GM21381 (cell line): ENCODE results near the gene DNAH6.
"Not testable (repeated sequence)": the region's sequence is repeated elsewhere in the genome, so short reads cannot be mapped to it uniquely, and the experiment has no call there.

Experiments
- ATAC-seq: cut with Tn5 transposase; IDR thresholded peaks from one replicate; pipeline ENCODE4 v1.9.1; 2021; ENCODE audit warnings: mild to moderate bottlenecking, moderate library complexity; ENCODE audit not compliant: unreplicated experiment

The DNAH6 gene

GRCh38 chr2:84498150-84498799 lies 18.0 kb upstream of the DNAH6 start:
- ATAC-seq, result no peak

GRCh38 chr2:84511024-84511423 lies 5.3 kb upstream of the DNAH6 start:
- not testable (repeated sequence) for ATAC-seq

DNA sequence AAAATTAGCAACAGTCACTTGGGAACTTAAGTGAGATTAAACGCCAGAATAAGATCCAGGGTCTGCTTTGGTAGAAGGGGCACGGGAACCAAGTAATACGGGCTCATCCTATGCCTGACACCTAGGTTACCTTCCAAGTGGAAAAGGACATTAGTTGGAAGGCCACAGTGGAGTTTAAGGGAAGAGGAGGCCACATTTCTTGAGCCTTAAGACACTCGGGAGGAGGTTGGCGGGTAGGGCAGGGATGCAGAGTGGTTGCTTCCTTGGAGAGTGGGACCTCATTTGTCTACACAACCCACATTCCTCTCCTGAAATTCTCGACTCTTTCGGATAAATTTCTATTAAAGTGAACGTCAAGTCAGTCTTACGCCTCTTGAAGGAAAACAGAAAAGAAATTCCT lies 510 bp upstream of the DNAH6 start:
- ATAC-seq, result no peak

DNA sequence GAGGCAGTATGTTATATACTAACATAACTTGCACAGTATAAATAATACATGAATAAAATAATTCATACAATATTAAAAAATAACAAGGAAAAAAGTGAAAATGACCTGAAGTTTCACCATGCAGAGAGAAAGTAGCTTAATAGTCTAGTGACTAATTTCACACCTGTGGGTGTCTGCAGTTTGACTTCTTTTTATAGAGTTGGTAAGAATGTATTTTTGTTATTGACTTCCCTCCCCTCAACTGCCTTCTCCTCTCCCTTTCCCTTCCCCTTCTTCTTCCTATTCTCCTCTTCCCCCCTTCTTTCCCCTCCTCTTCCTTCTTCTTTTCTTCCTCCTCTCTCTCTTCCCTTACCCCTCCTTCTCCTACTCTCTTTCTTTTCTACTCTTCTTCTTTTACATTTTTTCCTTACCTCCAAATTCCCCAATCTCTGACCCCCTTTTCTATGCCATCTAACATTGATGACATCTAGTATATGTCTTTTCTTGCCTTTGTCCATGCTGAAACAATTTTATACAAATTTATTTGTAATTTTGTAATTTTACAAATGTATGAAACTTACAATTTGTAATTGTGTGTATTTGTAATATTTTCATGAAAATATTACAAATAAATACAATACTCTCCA lies 3.1 kb downstream of the DNAH6 start:
- ATAC-seq, result no peak

GRCh38 chr2:84526562-84526961 lies 10.3 kb downstream of the DNAH6 start:
- ATAC-seq, result no peak

DNA sequence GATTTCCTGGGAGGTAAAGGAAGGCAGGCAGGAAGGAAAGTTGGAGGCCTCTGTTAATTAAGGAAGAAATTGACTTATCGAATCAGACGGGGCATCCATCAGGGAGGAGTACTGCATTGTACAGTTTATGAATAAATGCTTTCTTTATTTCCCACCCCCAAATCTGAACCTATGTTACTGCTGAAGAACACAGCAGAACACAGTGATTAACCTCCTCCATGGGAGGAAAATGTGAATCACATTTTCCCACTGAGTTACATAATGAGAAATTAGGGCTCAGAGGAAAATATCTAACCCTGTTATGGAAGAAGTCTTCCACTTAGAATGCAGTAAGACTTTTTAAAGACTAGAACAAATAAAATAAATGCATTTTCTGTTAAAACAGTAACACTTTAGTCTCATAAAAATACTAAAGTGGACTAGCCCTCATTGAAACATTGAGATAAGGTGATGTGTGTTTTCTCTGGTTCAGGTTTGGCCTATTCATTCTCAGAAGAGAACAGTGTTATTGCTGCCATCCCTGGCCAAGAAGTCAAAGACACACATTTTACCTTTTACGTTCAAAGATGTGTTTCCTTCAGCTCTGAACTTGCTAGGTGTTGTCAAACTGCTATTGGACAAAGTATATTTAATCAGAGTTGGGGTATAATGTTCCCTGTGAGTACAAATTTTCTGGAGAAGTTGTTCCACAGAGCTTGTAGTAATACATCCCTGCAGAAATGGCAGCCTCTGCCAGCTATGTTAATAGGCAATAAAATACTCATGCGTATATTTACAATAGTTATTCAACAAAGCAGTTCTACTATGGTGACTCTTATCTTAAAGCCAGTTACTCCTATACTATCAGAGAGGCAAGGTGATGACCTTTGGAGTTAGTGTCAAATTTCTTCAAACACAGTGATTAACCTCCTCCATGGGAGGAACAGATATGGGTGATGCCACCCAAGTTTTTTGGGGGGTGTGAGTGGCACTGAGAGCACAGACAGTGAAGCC lies 11.1 kb downstream of the DNAH6 start:
- ATAC-seq, result no peak

DNA sequence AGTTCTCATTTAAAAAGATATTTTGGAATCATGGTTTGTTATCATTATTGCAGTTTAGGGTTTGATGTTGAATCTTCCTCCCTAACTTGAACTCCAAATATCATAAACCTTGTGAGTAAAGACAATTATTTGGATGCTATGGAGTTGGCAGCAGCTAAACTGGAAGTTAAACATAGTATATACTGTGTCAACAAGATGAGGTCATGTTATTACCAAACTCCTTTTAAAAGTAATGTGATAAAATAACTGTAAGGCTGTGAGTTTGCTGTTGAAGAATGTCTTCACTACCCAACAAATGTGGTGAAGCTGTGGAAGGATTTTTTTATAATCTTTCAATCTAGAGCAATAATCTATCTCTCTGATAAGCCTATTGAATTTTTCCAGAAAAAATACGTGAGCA lies 16.0 kb downstream of the DNAH6 start:
- no peak for ATAC-seq

DNA sequence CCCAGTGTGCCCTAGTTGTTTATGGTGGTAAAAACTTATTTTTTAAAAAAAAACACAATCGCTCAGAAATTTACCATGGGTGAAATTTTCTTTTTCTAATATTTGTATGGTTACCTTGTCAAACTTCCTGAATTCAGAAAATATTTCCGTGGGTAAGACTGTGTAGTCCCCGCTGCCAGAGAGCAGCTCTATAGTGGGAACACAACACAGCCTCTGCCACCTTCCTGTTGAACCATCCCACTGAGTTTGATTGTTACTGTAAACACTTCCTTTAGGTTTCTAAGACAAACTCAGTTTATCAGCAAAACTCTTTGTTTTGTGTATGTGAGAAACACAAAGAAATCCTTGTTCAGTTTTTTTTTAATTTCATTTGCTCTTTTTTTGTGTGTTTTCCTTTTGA lies 17.9 kb downstream of the DNAH6 start:
- no peak for ATAC-seq

DNA sequence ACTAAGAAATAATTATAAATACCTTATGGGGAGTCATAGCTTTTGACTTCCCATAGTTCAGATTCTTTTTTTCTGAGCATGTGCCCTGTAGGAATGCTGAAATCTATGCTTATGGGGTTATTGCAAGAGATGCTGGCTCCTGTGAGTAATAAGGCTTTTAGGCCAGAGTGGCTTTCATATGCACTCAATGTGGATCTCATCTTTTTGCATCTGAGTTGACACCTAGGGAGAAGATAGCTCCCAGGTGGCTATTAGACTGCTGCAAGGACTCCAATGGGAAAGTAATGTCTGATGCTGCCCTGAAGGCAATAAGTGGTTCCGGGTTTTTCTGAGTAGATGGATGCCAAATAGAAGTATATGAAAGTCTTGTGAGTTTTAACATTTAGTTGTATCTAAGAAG lies 21.0 kb downstream of the DNAH6 start:
- ATAC-seq, result no peak

DNA sequence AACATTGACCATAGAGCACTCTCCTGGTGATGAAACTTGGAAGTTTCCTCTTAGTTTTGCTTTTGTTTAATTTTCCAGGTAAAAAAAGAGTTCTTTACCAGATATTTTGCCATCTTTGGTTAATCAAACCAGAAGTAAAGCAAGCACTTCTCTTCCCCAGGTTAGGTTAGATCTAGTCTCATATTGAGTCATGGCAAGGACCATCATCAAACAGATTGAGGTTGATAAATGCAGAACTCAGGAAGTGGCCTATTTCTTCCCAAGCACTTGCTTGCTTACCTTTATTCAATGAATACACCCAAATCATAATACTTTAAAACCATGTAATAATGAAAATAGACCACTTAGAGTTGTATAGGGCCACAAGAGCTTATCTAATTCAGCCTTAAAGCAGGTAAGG lies 23.4 kb downstream of the DNAH6 start:
- ATAC-seq, result no peak

- ATAC-seq, result no peak
Measured at GRCh38 chr2:84545005-84545404, 28.7 kb downstream of the DNAH6 start.

DNA sequence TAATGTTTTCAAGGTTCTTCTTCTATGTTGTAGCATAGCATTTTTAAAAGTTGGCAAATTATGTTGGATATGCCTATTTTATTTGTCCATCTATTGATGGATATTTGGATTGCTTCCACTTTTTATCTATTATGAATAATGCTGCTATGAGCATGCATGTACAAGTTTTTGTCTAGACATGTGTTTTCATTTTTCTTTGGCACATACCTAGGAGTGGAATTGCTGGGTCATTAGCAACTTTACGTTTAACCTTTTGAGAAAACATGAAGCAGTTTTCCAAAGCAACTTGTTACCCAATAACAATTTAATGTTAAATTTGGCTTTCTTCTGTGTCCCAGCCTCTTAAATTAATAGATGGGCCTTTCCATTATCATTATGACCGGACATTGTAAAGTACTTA lies 30.3 kb downstream of the DNAH6 start:
- no peak for ATAC-seq

DNA sequence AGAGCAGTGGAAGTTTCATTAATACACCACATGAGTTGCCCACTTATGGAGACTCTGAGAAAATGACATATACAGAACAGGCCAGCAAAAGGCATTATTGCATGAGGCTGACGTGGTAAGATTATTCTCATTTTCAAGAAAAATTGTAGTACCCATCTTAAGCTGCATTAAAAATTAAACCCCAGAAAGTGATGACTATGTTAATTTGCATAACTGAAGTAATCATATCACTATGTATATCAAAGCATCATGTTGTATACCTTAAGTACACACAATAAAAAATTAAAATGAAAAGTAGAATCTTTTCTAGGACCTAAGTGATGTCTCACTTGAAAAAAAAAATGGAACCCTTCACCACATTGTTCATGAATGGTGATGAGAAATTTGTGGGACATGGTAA lies 32.0 kb downstream of the DNAH6 start:
- ATAC-seq, result no peak

GRCh38 chr2:84550916-84551315 lies 34.6 kb downstream of the DNAH6 start:
- ATAC-seq, result no peak

DNA sequence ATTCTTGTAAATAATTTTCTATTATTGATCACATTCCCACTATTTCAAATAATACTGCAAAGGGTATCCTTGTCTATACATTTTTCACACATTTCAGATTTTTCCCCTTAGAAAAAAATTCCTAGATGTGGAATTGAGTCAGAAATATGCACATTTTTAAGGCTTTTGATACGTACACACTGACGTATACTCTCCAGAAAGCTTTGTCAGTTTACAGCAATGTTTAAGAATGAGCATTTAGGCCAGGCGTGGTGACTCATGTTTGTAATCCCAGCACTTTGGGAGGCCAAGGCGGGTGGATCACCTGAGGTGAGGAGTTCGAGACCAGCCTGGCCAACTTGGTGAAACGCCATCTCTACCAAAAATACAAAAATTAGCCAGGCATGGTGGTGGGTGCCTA lies 35.2 kb downstream of the DNAH6 start:
- ATAC-seq, result not testable (repeated sequence)

DNA sequence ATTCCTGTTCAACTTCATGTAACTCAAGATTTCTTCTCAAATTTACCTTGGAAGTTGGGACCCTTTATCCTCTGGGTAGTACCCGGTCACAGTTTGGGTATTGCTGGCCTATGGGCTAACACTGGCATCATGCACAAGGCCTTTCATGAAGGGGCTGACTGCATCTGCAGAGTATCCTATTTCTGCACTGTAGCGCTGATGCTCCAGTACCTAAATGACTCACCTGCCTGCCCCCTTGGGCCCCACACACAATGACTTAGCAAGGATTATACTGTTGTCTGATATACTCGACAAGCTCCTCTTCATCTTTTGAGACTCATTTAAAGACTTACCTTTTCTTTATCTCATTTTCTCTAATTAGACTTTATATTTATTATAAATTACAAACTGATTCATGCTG lies 39.9 kb downstream of the DNAH6 start:
- no peak for ATAC-seq

DNA sequence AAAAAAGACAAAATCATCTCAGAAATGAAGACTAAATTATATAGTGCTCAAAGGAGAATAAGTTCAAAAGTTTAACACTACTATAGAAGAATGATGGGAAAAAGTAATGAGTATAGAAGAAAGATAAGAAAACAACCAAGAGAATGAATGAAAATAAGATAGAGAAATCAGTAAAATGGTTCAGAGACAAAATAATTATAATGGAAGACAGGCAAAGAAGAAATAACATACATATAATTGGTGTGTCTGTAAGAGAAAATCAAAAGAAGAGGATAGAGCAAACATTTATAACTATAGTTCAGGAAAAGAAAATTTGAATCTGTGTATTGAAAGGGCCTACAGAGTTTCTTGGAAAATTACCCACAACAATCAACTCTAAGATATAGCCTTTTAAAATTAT lies 43.5 kb downstream of the DNAH6 start:
- ATAC-seq, result no peak

DNA sequence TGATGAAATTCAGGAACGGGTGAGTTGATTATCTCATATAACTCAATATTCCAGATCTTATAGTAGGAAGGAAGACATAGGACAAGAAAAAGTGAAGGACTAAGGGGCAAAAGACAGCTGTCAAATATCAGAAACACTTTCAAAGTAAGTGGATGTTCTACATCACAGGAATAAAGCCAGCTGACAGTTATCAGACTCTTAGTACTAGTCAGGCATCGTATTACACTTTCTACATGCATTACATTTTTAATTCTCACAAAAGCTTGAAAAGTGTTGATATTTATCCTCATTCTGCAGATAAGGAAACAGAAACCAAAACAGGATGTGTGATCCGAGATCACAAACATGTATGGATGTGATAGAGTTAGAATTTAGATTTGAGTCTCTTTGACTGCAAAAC lies 63.4 kb downstream of the DNAH6 start:
- ATAC-seq, result no peak

DNA sequence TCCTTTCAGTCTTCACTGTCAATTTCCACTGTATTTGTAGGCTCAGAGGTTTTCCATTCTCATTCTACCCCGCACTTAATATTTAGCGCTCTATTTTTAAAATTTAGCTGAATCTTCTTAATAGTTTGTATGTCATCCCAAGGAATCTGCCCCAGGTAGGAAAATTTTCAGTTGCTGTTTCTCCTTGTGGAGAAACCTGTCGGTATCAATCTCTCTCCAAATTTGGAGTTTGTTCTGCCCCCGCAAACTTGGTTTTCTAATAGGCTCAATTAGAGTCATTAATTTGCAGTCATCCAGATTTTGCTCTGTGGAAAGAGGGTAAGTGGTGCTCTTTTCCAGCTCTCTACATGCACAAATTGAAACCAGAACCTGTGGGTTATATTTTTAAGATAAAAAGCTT lies 87.6 kb downstream of the DNAH6 start:
- ATAC-seq, result no peak

DNA sequence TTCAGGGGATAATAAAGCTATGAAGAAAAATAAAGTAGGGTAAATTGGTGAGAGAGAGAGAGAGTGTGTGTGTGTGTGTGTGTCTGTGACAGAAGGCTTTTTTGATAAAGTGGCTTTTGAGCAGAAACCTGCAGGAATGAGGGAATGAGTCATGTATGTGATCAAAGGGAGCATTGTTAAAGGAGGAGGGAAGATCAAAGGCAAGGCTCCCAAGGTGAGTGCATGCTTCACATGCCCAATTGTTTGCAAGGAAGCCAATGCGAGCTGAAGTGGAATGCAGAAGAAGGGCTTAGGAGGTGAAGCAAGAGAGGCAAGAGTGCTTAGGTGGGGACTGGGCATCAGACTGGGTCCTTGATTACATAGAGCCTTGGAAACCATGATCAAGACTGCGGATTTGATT lies 96.8 kb downstream of the DNAH6 start:
- no peak for ATAC-seq

GRCh38 chr2:84619794-84620371 lies 103.6 kb downstream of the DNAH6 start:
- no peak for ATAC-seq
